Measurements from ENCODE around the gene KSR1. TPM values are rescaled to one million over a fixed set of nuclear protein-coding genes. Genes with fewer than 3 reads are reported as not detected.

Gene KSR1
- total RNA-seq, 1 donor from 2014 or later, result 90.2 TPM

DNA sequence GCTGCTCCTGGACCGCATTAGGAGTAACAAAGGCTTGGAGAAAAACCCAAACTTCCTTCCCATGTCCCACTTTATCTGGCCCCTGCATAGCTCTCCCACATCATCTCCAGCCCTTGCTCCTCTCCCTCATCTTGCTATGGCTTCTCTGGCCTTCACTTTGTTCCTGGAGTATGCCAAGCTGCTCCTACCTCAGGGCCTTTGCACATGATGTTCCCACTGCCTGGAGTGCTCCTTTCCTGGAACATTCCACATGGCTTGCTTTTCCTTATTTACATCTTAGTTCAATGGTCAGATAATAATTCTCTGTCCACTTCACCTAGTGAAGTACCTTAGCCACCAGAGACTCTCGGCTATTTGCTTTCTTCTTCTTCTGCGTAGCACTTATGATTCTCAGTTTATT, 4.3 kb upstream of the KSR1 start:
- no peak for FAIRE-seq
- no peak overlapping the region for H3K27ac Mint-ChIP-seq (ENCODE audit: unreplicated experiment)

DNA sequence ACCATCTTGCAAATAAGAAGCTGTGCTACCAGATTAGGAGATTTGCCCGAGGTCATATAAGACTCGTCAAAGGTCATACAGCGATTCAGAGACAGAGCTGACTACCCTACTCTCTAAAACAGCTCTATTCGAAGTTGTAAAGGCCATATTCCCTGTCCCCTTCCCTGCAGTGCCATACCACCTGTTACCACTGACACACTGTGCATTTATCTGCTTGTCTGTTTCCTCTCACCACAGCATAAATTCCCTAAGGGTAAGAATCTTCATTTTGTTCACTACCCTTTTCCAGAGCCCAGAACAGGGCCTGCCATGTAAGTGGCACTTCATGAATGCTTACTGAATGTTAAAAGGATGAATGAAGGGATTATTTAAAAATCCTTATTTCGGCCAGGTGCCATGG, 3.4 kb upstream of the KSR1 start:
- Mint-ChIP-seq H3K27me3 (ENCODE audit: low read depth, unreplicated experiment) (peaks cover 13% of the 10 kb centered on the region), H3K4me1 (ENCODE audit: low read depth, unreplicated experiment) (peaks cover 9% of the 10 kb centered on the region), H3K36me3 (ENCODE audit: low read depth, unreplicated experiment) (peaks cover 2% of the 10 kb centered on the region), H3K27ac (ENCODE audit: unreplicated experiment) (peak overlapping the region; percentile 20), H3K9me3 (ENCODE audit: unreplicated experiment) (peaks cover 6% of the 10 kb centered on the region), H3K4me3 (ENCODE audit: unreplicated experiment) (no peak overlapping the region)
- Histone ChIP-seq H3K9me3 (ENCODE audit: insufficient read depth, low read depth, low read length) (no peaks in the 10 kb centered on the region), H4K20me1 (ENCODE audit: insufficient read depth, low read length) (peaks cover 11% of the 10 kb centered on the region), H3K27me3 (ENCODE audit: insufficient read depth, low read length) (peaks cover 2% of the 10 kb centered on the region), H3K4me2 (ENCODE audit: low read length) (no peak overlapping the region), H3K9ac (ENCODE audit: low read length) (no peak overlapping the region), H3K4me1 (ENCODE audit: insufficient read depth, low read length) (peaks cover 15% of the 10 kb centered on the region), H3K4me3 (ENCODE audit: insufficient read depth, low read depth, low read length) (no peak overlapping the region), H3K79me2 (ENCODE audit: insufficient read depth, low read length) (peaks cover 9% of the 10 kb centered on the region), H3K27ac (ENCODE audit: low read depth, low read length) (no peak overlapping the region), H3K36me3 (ENCODE audit: insufficient read depth, low read length) (no peaks in the 10 kb centered on the region), H2AFZ (ENCODE audit: low read depth, low read length) (no peak overlapping the region)
- TF ChIP-seq, protein P1, sequence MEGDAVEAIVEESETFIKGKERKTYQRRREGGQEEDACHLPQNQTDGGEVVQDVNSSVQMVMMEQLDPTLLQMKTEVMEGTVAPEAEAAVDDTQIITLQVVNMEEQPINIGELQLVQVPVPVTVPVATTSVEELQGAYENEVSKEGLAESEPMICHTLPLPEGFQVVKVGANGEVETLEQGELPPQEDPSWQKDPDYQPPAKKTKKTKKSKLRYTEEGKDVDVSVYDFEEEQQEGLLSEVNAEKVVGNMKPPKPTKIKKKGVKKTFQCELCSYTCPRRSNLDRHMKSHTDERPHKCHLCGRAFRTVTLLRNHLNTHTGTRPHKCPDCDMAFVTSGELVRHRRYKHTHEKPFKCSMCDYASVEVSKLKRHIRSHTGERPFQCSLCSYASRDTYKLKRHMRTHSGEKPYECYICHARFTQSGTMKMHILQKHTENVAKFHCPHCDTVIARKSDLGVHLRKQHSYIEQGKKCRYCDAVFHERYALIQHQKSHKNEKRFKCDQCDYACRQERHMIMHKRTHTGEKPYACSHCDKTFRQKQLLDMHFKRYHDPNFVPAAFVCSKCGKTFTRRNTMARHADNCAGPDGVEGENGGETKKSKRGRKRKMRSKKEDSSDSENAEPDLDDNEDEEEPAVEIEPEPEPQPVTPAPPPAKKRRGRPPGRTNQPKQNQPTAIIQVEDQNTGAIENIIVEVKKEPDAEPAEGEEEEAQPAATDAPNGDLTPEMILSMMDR (IDR thresholded peaks at IDR 0.05; ENCODE audit: insufficient read depth, low read depth, low read length), result no peak
- TF ChIP-seq EZH2 (IDR thresholded peaks at IDR 0.05; ENCODE audit: insufficient read depth, low read length), result no peak
- FAIRE-seq, result no peak
- DNase-seq (ENCODE audit: low read depth), result no peak

More for the DNA sequence above, 4.3 kb upstream of the KSR1 start:
- DNase-seq (ENCODE audit: low read depth), result no peak
- Histone ChIP-seq H3K36me3 (ENCODE audit: insufficient read depth, low read length) (no peaks in the 10 kb centered on the region), H2AFZ (ENCODE audit: low read depth, low read length) (no peak overlapping the region), H3K4me2 (ENCODE audit: low read length) (no peak overlapping the region), H3K4me1 (ENCODE audit: insufficient read depth, low read length) (peaks cover 16% of the 10 kb centered on the region), H3K79me2 (ENCODE audit: insufficient read depth, low read length) (no peaks in the 10 kb centered on the region), H3K9me3 (ENCODE audit: insufficient read depth, low read depth, low read length) (no peaks in the 10 kb centered on the region), H3K9ac (ENCODE audit: low read length) (no peak overlapping the region), H3K4me3 (ENCODE audit: insufficient read depth, low read depth, low read length) (no peak overlapping the region), H4K20me1 (ENCODE audit: insufficient read depth, low read length) (peaks cover 1% of the 10 kb centered on the region), H3K27me3 (ENCODE audit: insufficient read depth, low read length) (peaks cover 2% of the 10 kb centered on the region), H3K27ac (ENCODE audit: low read depth, low read length) (no peak overlapping the region)
- H3K4me3 Mint-ChIP-seq (ENCODE audit: unreplicated experiment), result no peak overlapping the region
- TF ChIP-seq, protein P1 (IDR thresholded peaks at IDR 0.05; ENCODE audit: insufficient read depth, low read depth, low read length), result no peak
- TF ChIP-seq EZH2 (IDR thresholded peaks at IDR 0.05; ENCODE audit: insufficient read depth, low read length), result no peak
- peaks cover 13% of the 10 kb centered on the region for H3K27me3 Mint-ChIP-seq (ENCODE audit: low read depth, unreplicated experiment)
- peaks cover 6% of the 10 kb centered on the region for H3K9me3 Mint-ChIP-seq (ENCODE audit: unreplicated experiment)
- H3K4me1 Mint-ChIP-seq (ENCODE audit: low read depth, unreplicated experiment), result peaks cover 9% of the 10 kb centered on the region
- H3K36me3 Mint-ChIP-seq (ENCODE audit: low read depth, unreplicated experiment), result no peaks in the 10 kb centered on the region

DNA sequence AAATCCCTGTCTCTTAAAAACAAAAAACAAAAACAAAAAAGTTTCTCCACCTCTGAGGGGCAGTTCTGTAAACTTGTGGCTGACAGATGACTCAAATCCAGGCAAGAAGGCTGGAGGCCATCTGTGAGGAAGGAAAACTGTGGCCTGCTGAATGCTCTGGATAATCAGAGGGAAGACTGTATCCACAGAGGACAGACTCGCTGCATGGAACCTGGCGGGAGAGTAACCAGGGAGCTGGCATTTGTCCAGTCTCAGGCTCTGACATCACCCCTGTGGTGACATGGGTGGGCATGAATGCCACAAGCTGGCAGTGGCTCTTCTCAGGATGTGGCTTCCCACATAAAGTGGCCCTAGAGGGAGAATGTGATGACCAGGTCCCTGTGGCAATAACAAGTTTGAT, 2.8 kb upstream of the KSR1 start:
- Mint-ChIP-seq H3K36me3 (ENCODE audit: low read depth, unreplicated experiment) (peaks cover 2% of the 10 kb centered on the region), H3K4me1 (ENCODE audit: low read depth, unreplicated experiment) (peaks cover 10% of the 10 kb centered on the region), H3K27ac (ENCODE audit: unreplicated experiment) (no peak overlapping the region), H3K27me3 (ENCODE audit: low read depth, unreplicated experiment) (peaks cover 13% of the 10 kb centered on the region), H3K4me3 (ENCODE audit: unreplicated experiment) (no peak overlapping the region), H3K9me3 (ENCODE audit: unreplicated experiment) (peaks cover 6% of the 10 kb centered on the region)
- Histone ChIP-seq H3K79me2 (ENCODE audit: insufficient read depth, low read length) (peaks cover 15% of the 10 kb centered on the region), H3K9ac (ENCODE audit: low read length) (no peak overlapping the region), H3K27me3 (ENCODE audit: insufficient read depth, low read length) (peaks cover 2% of the 10 kb centered on the region), H3K4me2 (ENCODE audit: low read length) (no peak overlapping the region), H3K9me3 (ENCODE audit: insufficient read depth, low read depth, low read length) (no peaks in the 10 kb centered on the region), H3K4me1 (ENCODE audit: insufficient read depth, low read length) (peaks cover 19% of the 10 kb centered on the region), H3K4me3 (ENCODE audit: insufficient read depth, low read depth, low read length) (no peak overlapping the region), H4K20me1 (ENCODE audit: insufficient read depth, low read length) (peaks cover 17% of the 10 kb centered on the region), H2AFZ (ENCODE audit: low read depth, low read length) (no peak overlapping the region), H3K36me3 (ENCODE audit: insufficient read depth, low read length) (no peaks in the 10 kb centered on the region), H3K27ac (ENCODE audit: low read depth, low read length) (no peak overlapping the region)
- no peak for FAIRE-seq
- DNase-seq (ENCODE audit: low read depth), result no peak
- no peak for TF ChIP-seq EZH2 (IDR thresholded peaks at IDR 0.05; ENCODE audit: insufficient read depth, low read length)
- TF ChIP-seq, protein P1 (IDR thresholded peaks at IDR 0.05; ENCODE audit: insufficient read depth, low read depth, low read length), result no peak
